H1 (cell line): Measurements from ENCODE around the gene CFAP100. TPM values are rescaled to one million over a fixed set of nuclear protein-coding genes. Genes with fewer than 3 reads are reported as not detected.

Source experiments
- CTCF ChIA-PET: fragments of 300-600 bp; sonication (Branson Sonifier 250); formaldehyde crosslinking; loops from one replicate; lab custom pipeline; 2021; ENCODE audit not compliant: partially characterized antibody; lab: Charles Lee
- POLR2A ChIA-PET: fragments of 300-600 bp; sonication (Branson Sonifier 250); formaldehyde crosslinking; loops from one replicate; lab custom pipeline; 2021; ENCODE audit warnings: inconsistent platforms; ENCODE audit not compliant: partially characterized antibody; lab: Charles Lee
- DNase-seq, 2 experiments: peaks; one replicate each; pipeline versions ENCODE4 v3.0.0 to v3.0.0-alpha.2; 2010 to 2022; ENCODE audit warnings: low spot score in 2 of 2, low read depth in 1 of 2, mixed read lengths in 1 of 2
- FAIRE-seq: peaks from 2 replicates; lab custom pipeline; 2011; peaks lifted over from hg19 to GRCh38; lab: Jason Lieb, UNC
- H2AFZ ChIP-seq: 2 replicates; pipeline ENCODE4 v1.8.1; 2012; ENCODE audit warnings: low read length, inconsistent platforms
- H2AK5ac ChIP-seq: 2 replicates; pipeline ENCODE4 v1.6.1; 2013; ENCODE audit warnings: low read depth, low read length
- H2BK120ac ChIP-seq: replicated peaks from 2 replicates; pipeline ENCODE3; 2013; ENCODE audit warnings: low read depth, low read length, inconsistent platforms
- H2BK12ac ChIP-seq: 2 replicates; pipeline ENCODE4 v1.6.1; 2013; ENCODE audit warnings: low read depth, low read length
- H2BK15ac ChIP-seq: 2 replicates; pipeline ENCODE4 v1.6.1; 2013; ENCODE audit warnings: low read length
- H2BK20ac ChIP-seq: 2 replicates; pipeline ENCODE4 v1.6.1; 2013; ENCODE audit warnings: low read length
- H2BK5ac ChIP-seq: 2 replicates; pipeline ENCODE4 v1.6.1; 2013; ENCODE audit warnings: low read depth, low read length
- H3K14ac ChIP-seq: 2 replicates; pipeline ENCODE4 v1.6.1; 2013; ENCODE audit warnings: inconsistent platforms; ENCODE audit not compliant: insufficient read length
- H3K18ac ChIP-seq: 2 replicates; pipeline ENCODE4 v1.6.1; 2013; ENCODE audit warnings: low read length; ENCODE audit errors: extremely low read depth
- H3K23ac ChIP-seq: 2 replicates; pipeline ENCODE4 v1.6.1; 2013; ENCODE audit warnings: inconsistent platforms; ENCODE audit not compliant: insufficient read length
- H3K23me2 ChIP-seq: 2 replicates; pipeline ENCODE4 v1.6.1; 2013; ENCODE audit warnings: low read depth, low read length
- H3K27ac ChIP-seq: 2 replicates; pipeline ENCODE4 v1.6.1; 2011; ENCODE audit warnings: low read depth, low read length, inconsistent platforms
- H3K27me3 ChIP-seq, 4 experiments: replicated peaks in 1 of 4; 1 replicate in 1 of 4; 2 replicates in 3 of 4; pipeline versions ENCODE4 v1.6.1 to v1.8.1; 2011 to 2013; ENCODE audit warnings: low read length in 3 of 4, mild to moderate bottlenecking in 3 of 4, inconsistent platforms in 2 of 4, mixed read lengths in 2 of 4, moderate library complexity in 1 of 4; ENCODE audit not compliant: control insufficient read depth in 3 of 4, insufficient read depth in 3 of 4; ENCODE audit errors: extremely low read depth in 1 of 4
- H3K36me3 ChIP-seq, 4 experiments: 2 replicates each; pipeline versions ENCODE4 v1.6.1 to v1.8.1; 2011 to 2013; ENCODE audit warnings: mild to moderate bottlenecking in 4 of 4, low read length in 3 of 4, moderate library complexity in 2 of 4, control low read depth in 1 of 4, inconsistent platforms in 1 of 4; ENCODE audit not compliant: insufficient read depth in 4 of 4, control insufficient read depth in 2 of 4
- H3K4ac ChIP-seq: replicated peaks from 2 replicates; pipeline ENCODE3; 2013; ENCODE audit warnings: low read length, low read depth, mixed read lengths, inconsistent platforms; ENCODE audit not compliant: insufficient read length
- H3K4me1 ChIP-seq, 4 experiments: replicated peaks in 1 of 4; 1 replicate in 1 of 4; 2 replicates in 3 of 4; pipeline versions ENCODE4 v1.6.1 to v1.8.1; 2011 to 2013; ENCODE audit warnings: low read length in 3 of 4, inconsistent platforms in 2 of 4, mixed read lengths in 1 of 4; ENCODE audit not compliant: insufficient read depth in 4 of 4, control insufficient read depth in 3 of 4
- H3K4me2 ChIP-seq, 2 experiments: 2 replicates each; pipeline versions ENCODE4 v1.6.1 to v1.8.1; 2011 to 2013; ENCODE audit warnings: low read depth in 2 of 2, low read length in 2 of 2, control low read depth in 1 of 2, inconsistent platforms in 1 of 2, mild to moderate bottlenecking in 1 of 2; ENCODE audit not compliant: insufficient read depth in 1 of 2
- H3K4me3 ChIP-seq, 4 experiments: fragments of 200-600, 300-600 bp in 1 of 4; sonication (generic), shearing (Covaris generic), sonication (Bioruptor Twin) in 1 of 4; 2 replicates each; pipeline versions ENCODE4 v1.5.1 to v1.8.1; 2011 to 2016; ENCODE audit warnings: low read length in 4 of 4, low read depth in 3 of 4, control low read depth in 2 of 4, inconsistent platforms in 2 of 4, mild to moderate bottlenecking in 2 of 4, mixed read lengths in 1 of 4, moderate library complexity in 1 of 4; ENCODE audit not compliant: insufficient read depth in 2 of 4; ENCODE audit errors: extremely low read depth in 1 of 4
- H3K56ac ChIP-seq: replicated peaks from 2 replicates; pipeline ENCODE3; 2013; ENCODE audit warnings: low read depth, mild to moderate bottlenecking, mixed read lengths, low read length, inconsistent platforms; ENCODE audit not compliant: insufficient read length
- H3K79me1 ChIP-seq: 2 replicates; pipeline ENCODE4 v1.6.1; 2013; ENCODE audit warnings: low read depth, low read length, control low read depth
- H3K79me2 ChIP-seq, 2 experiments: 2 replicates each; pipeline versions ENCODE4 v1.6.1 to v1.8.1; 2012 to 2013; ENCODE audit warnings: low read length in 2 of 2, mild to moderate bottlenecking in 2 of 2, inconsistent platforms in 1 of 2; ENCODE audit not compliant: insufficient read depth in 2 of 2, control insufficient read depth in 1 of 2
- H3K9ac ChIP-seq, 4 experiments: replicated peaks in 1 of 4; 1 replicate in 1 of 4; 2 replicates in 3 of 4; pipeline versions ENCODE4 v1.6.1 to v1.8.1; 2011 to 2013; ENCODE audit warnings: low read depth in 3 of 4, low read length in 3 of 4, control low read depth in 2 of 4, mild to moderate bottlenecking in 2 of 4, moderate library complexity in 2 of 4, inconsistent platforms in 1 of 4; ENCODE audit errors: extremely low read depth in 1 of 4
- H3K9me3 ChIP-seq, 2 experiments: 2 replicates each; pipeline versions ENCODE4 v1.6.1 to v1.8.1; 2012 to 2013; ENCODE audit warnings: mild to moderate bottlenecking in 2 of 2, moderate library complexity in 2 of 2, control low read depth in 1 of 2, inconsistent platforms in 1 of 2, low read depth in 1 of 2, low read length in 1 of 2, mixed read lengths in 1 of 2; ENCODE audit not compliant: insufficient read depth in 2 of 2
- H4K20me1 ChIP-seq, 2 experiments: replicated peaks in 1 of 2; 2 replicates each; pipeline versions ENCODE3 to v1.8.1; 2011 to 2013; ENCODE audit warnings: inconsistent platforms in 2 of 2, low read length in 2 of 2, mild to moderate bottlenecking in 1 of 2; ENCODE audit not compliant: insufficient read depth in 2 of 2, control insufficient read depth in 1 of 2
- H4K5ac ChIP-seq: 2 replicates; pipeline ENCODE4 v1.6.1; 2013; ENCODE audit warnings: low read length, low read depth, mixed read lengths, inconsistent platforms; ENCODE audit not compliant: insufficient read length
- H4K8ac ChIP-seq: 2 replicates; pipeline ENCODE4 v1.8.0; 2013; ENCODE audit warnings: mild to moderate bottlenecking, moderate library complexity, low read length, inconsistent platforms; ENCODE audit not compliant: insufficient read depth; ENCODE audit errors: extremely low read depth
- H4K91ac ChIP-seq: replicated peaks from 2 replicates; pipeline ENCODE3; 2013; ENCODE audit warnings: low read length, mixed read lengths, inconsistent platforms; ENCODE audit not compliant: insufficient read length
- ASH2L ChIP-seq: fragments of 200-600, 300-600 bp; sonication (generic); IDR thresholded peaks from one replicate; pipeline ENCODE4 v1.7.1; 2017; ENCODE audit warnings: low read length
- BCL11A ChIP-seq, 2 experiments: IDR thresholded peaks; one replicate each; pipeline ENCODE4 v1.6.1; 2011; ENCODE audit warnings: low read depth in 2 of 2, low read length in 2 of 2, mild to moderate bottlenecking in 2 of 2
- CTCF ChIP-seq, 3 experiments: IDR thresholded peaks; 1 replicate in 2 of 3; 2 replicates in 1 of 3; pipeline versions ENCODE4 v1.5.1 to v1.6.1; 2011; ENCODE audit warnings: low read length in 3 of 3, mild to moderate bottlenecking in 3 of 3, inconsistent platforms in 2 of 3, low read depth in 1 of 3, moderate library complexity in 1 of 3; ENCODE audit not compliant: insufficient read depth in 1 of 3; ENCODE audit errors: control extremely low read depth in 1 of 3
- FOSL1 ChIP-seq: IDR thresholded peaks from 2 replicates; pipeline ENCODE4 v1.6.1; 2011; ENCODE audit warnings: mild to moderate bottlenecking, low read depth, low read length, moderate library complexity; ENCODE audit not compliant: insufficient read depth
- GTF2F1 ChIP-seq: IDR thresholded peaks from 2 replicates; pipeline ENCODE4 v1.6.1; 2012; ENCODE audit warnings: low read depth, low read length, improper control_type of control experiment, borderline replicate concordance
- POLR2AphosphoS5 ChIP-seq: IDR thresholded peaks from 2 replicates; pipeline ENCODE4 v1.6.1; 2011; ENCODE audit warnings: low read depth, low read length
- TCF12 ChIP-seq: IDR thresholded peaks from 2 replicates; pipeline ENCODE4 v1.6.1; 2011; ENCODE audit warnings: low read depth, mild to moderate bottlenecking, low read length
- WGBS, 2 experiments: shearing (Covaris generic) in 1 of 2; methylation state at CpG; one replicate each; pipeline versions ENCODE4 v1.1.6 to v1.1.7; 2013 to 2015; ENCODE audit warnings: low lambda C conversion rate in 2 of 2, mixed read lengths in 2 of 2, inconsistent platforms in 1 of 2, low coverage in 1 of 2, missing lambda C conversion rate in 1 of 2; ENCODE audit not compliant: insufficient replicate concordance in 2 of 2, insufficient coverage in 1 of 2, insufficient read length in 1 of 2; ENCODE audit errors: extremely low coverage in 1 of 2, missing lambda C conversion rate in 1 of 2; 5-methylcytosine and 5-hydroxymethylcytosine counted together
- polyA plus RNA-seq, 7 experiments: library from polyadenylated mRNA; depleted of rRNA in 3 of 7; stranded (reverse) in 5 of 7; unstranded in 2 of 7; fragments of >200 nt in 5 of 7; fragments of 200-250 nt in 2 of 7; gene quantifications; 1 replicate in 5 of 7; 2 replicates in 1 of 7; 4 replicates in 1 of 7; pipeline versions ENCODE4 v1.2.1 to v1.2.3, GENCODE V29; 2011 to 2013; ENCODE audit warnings: missing spikeins in 2 of 7, mixed read lengths in 2 of 7
- total RNA-seq: library from RNA; stranded (reverse); fragmentation: NEBNext Ultra II Directional; extraction: Animal tissue kit (Norgen Biotek cat#: 25700); gene quantifications from 2 replicates; pipeline ENCODE4 v1.2.1, GENCODE V29; 2021

Gene CFAP100
- total and polyA plus RNA-seq, 2 of the 8 experiments (the other 6 are each of a cell fraction or from before 2014, with no cell fraction given) = 0.17 TPM; not detected in 1

GRCh38 chr3:126477061-126477380 is 82.3 kb downstream of the CFAP100 start:
- 58% methylated on average over 3 of the region's 4 CpGs; no CpG with 5 or more reads in 1 of the 2 experiments for WGBS, 2 experiments
- H2BK5ac ChIP-seq = peak overlapping the region; percentile 94; the same call in 1 of the 2 replicates
- H3K4me2 ChIP-seq = peak overlapping the region; percentile 98 to 99

More at GRCh38 chr3:126477061-126477380, 82.3 kb downstream of the CFAP100 start:
- H3K4me3 ChIP-seq = no peak overlapping the region; a peak in 1 of 8 replicates
- TF ChIP-seq FOSL1 (no peak), BCL11A (IDR thresholded peaks at IDR 0.05; ENCODE audit: low read depth in 2 of 2, low read length in 2 of 2) (no peak), GTF2F1 (no peak), POLR2AphosphoS5 (no peak), CTCF (IDR thresholded peaks at IDR 0.05; ENCODE audit: control extremely low read depth in 1 of 3, insufficient read depth in 1 of 3, low read depth in 1 of 3, low read length in 3 of 3) (no peak), ASH2L (no peak), TCF12 (no peak)
- TF ChIP-seq, all 59 proteins: peak for 0
- no peak overlapping the region for H4K91ac ChIP-seq
- H2AK5ac ChIP-seq = no peak overlapping the region
- CTCF ChIA-PET = interaction anchor here (0.9 to 3.1 kb wide), 4 partner anchors 12 to 343 kb away, joined by 3 to 15 read pairs (median 4); no protein-coding TSS in a partner anchor
- H3K4me1 ChIP-seq = peaks cover 9 to 22% (median 14%) of the 10 kb centered on the region in 4 experiments
- peak overlapping the region; percentile 88 for H2BK15ac ChIP-seq
- H4K8ac ChIP-seq = no peak overlapping the region
- no peak overlapping the region for H4K5ac ChIP-seq
- peak overlapping the region; percentile 100 for H2AFZ ChIP-seq
- peaks cover 8% of the 10 kb centered on the region for H3K79me1 ChIP-seq
- DNase-seq (no peak), FAIRE-seq (no peak)
- no peak overlapping the region for H2BK120ac ChIP-seq
- H3K23me2 ChIP-seq = peaks cover 15% of the 10 kb centered on the region
- peaks cover 0 to 25% of the 10 kb centered on the region in 2 experiments; a peak in 2 of 4 replicates for H3K79me2 ChIP-seq
- POLR2A ChIA-PET = interaction anchor here (0.8 to 4.2 kb wide), 3 partner anchors 9 to 58 kb away, joined by 3 to 23 read pairs (median 4); no protein-coding TSS in a partner anchor
- no peak overlapping the region; the same call in 1 of the 2 replicates for H3K27ac ChIP-seq
- H3K18ac ChIP-seq = peak overlapping the region; percentile 90
- no peak overlapping the region for H3K23ac ChIP-seq
- H3K14ac ChIP-seq = no peak overlapping the region
- H4K20me1 ChIP-seq = peaks cover 13% of the 10 kb centered on the region in 2 experiments
- 0 out of 2 replicates have a peak overlapping the region, but pooled peaks have one; percentile 80 for H2BK20ac ChIP-seq
- peak overlapping the region in 1 of 4 experiments; percentile 45; a peak in 2 of 7 replicates for H3K9ac ChIP-seq
- H3K27me3 ChIP-seq = no peaks in the 10 kb centered on the region
- H3K36me3 ChIP-seq = peaks cover 0 to under 1% (median 0%) of the 10 kb centered on the region in 4 experiments; a peak in 2 of 8 replicates
- no peak overlapping the region for H3K56ac ChIP-seq
- no peaks in the 10 kb centered on the region for H3K9me3 ChIP-seq
- H3K4ac ChIP-seq = peak overlapping the region; percentile 24
- 0 out of 2 replicates have a peak overlapping the region, but pooled peaks have one; percentile 88 for H2BK12ac ChIP-seq
